Measurements from ENCODE around the gene JAZF1. TPM values are rescaled to one million over a fixed set of nuclear protein-coding genes. Genes with fewer than 3 reads are reported as not detected.

The JAZF1 gene
- polyA plus RNA-seq, 1 experiment: 11.6 TPM

- H3K27me3 ChIP-seq (ENCODE audit: control insufficient read depth, insufficient read depth, low read length): no peaks in the 10 kb centered on the region
- H3K36me3 ChIP-seq (ENCODE audit: control insufficient read depth, insufficient read depth, low read length): no peaks in the 10 kb centered on the region
- TF ChIP-seq CTCF (IDR thresholded peaks at IDR 0.05; ENCODE audit: insufficient read depth, low read depth, low read length): no peak
- no peak for DNase-seq (ENCODE audit: low read depth)
- H3K4me3 ChIP-seq (ENCODE audit: low read depth, low read length): no peak overlapping the region
- ChIA-PET POLR2A (no interaction called here), CTCF (interaction anchor here (0.7 to 1.8 kb wide), 4 partner anchors 64 to 195 kb away, joined by 3 to 4 read pairs (median 4); no protein-coding TSS in a partner anchor)
Observed at GRCh38 chr7:28163949-28164348, 16.6 kb downstream of the JAZF1 start.

GRCh38 chr7:28161331-28161730 is 19.3 kb downstream of the JAZF1 start:
- no peak for TF ChIP-seq CTCF (IDR thresholded peaks at IDR 0.05; ENCODE audit: insufficient read depth, low read depth, low read length)
- CTCF ChIA-PET: interaction anchor here (1.9 kb wide), 1 partner anchor 52 kb away, joined by 5 read pairs; no protein-coding TSS in a partner anchor
- no peak for DNase-seq (ENCODE audit: low read depth)
- H3K27me3 ChIP-seq (ENCODE audit: control insufficient read depth, insufficient read depth, low read length): no peaks in the 10 kb centered on the region
- POLR2A ChIA-PET: interaction anchor here (0.7 kb wide), 1 partner anchor 123 kb away, joined by 4 read pairs; no protein-coding TSS in a partner anchor
- H3K4me3 ChIP-seq (ENCODE audit: low read depth, low read length): no peak overlapping the region
- no peaks in the 10 kb centered on the region for H3K36me3 ChIP-seq (ENCODE audit: control insufficient read depth, insufficient read depth, low read length)

- TF ChIP-seq CTCF (IDR thresholded peaks at IDR 0.05; ENCODE audit: insufficient read depth, low read depth, low read length): no peak
- Histone ChIP-seq H3K4me3 (ENCODE audit: low read depth, low read length) (no peak overlapping the region), H3K27me3 (ENCODE audit: control insufficient read depth, insufficient read depth, low read length) (no peaks in the 10 kb centered on the region), H3K36me3 (ENCODE audit: control insufficient read depth, insufficient read depth, low read length) (no peaks in the 10 kb centered on the region)
- CTCF ChIA-PET: no interaction called here
- no peak for DNase-seq (ENCODE audit: low read depth)
- POLR2A ChIA-PET: interaction anchor here (0.7 kb wide), 1 partner anchor 122 kb away, joined by 4 read pairs; no protein-coding TSS in a partner anchor
Observed at GRCh38 chr7:28160551-28160991, 20.0 kb downstream of the JAZF1 start.

- TF ChIP-seq CTCF (IDR thresholded peaks at IDR 0.05; ENCODE audit: insufficient read depth, low read depth, low read length): no peak
- CTCF ChIA-PET: interaction anchor here (0.9 to 1.3 kb wide), 4 partner anchors 11 to 61 kb away, joined by 3 read pairs; no protein-coding TSS in a partner anchor
- Histone ChIP-seq H3K36me3 (ENCODE audit: control insufficient read depth, insufficient read depth, low read length) (no peaks in the 10 kb centered on the region), H3K27me3 (ENCODE audit: control insufficient read depth, insufficient read depth, low read length) (no peaks in the 10 kb centered on the region), H3K4me3 (ENCODE audit: low read depth, low read length) (no peak overlapping the region)
- POLR2A ChIA-PET: no interaction called here
- DNase-seq (ENCODE audit: low read depth): no peak
Observed at GRCh38 chr7:28157831-28158416, 22.7 kb downstream of the JAZF1 start.

- Histone ChIP-seq H3K4me3 (ENCODE audit: low read depth, low read length) (no peak overlapping the region), H3K27me3 (ENCODE audit: control insufficient read depth, insufficient read depth, low read length) (no peaks in the 10 kb centered on the region), H3K36me3 (ENCODE audit: control insufficient read depth, insufficient read depth, low read length) (no peaks in the 10 kb centered on the region)
- ChIA-PET POLR2A (no interaction called here), CTCF (no interaction called here)
- TF ChIP-seq CTCF (IDR thresholded peaks at IDR 0.05; ENCODE audit: insufficient read depth, low read depth, low read length): no peak
- no peak for DNase-seq (ENCODE audit: low read depth)
Observed at GRCh38 chr7:28157076-28157745, 23.4 kb downstream of the JAZF1 start.

Measured in BJ (cell line).